Thymus (tissue), 11 donors: ENCODE data around the gene IGFBP7. TPM values are rescaled to one million over a fixed set of nuclear protein-coding genes. Genes with fewer than 3 reads are reported as not detected.

Source experiments
- DNase-seq, 9 donors: peaks; one replicate each; pipeline ENCODE4 v3.0.0-alpha.2; 2013; ENCODE audit warnings: low spot score in 9 of 9, low read depth in 6 of 9, missing footprints in 1 of 9
- H3K27ac ChIP-seq, 2 donors: one replicate each; pipeline ENCODE4 v1.5.1; 2013; ENCODE audit warnings: control low read depth in 1 of 2, low read depth in 1 of 2, low read length in 1 of 2, mild to moderate bottlenecking in 1 of 2, moderate library complexity in 1 of 2
- H3K27me3 ChIP-seq, 2 donors: one replicate each; pipeline ENCODE4 v1.5.1; 2013; ENCODE audit warnings: low read length in 1 of 2; ENCODE audit not compliant: control insufficient read depth in 2 of 2, insufficient read depth in 1 of 2
- H3K36me3 ChIP-seq, 2 donors: one replicate each; pipeline ENCODE4 v1.5.1; 2013; ENCODE audit warnings: low read length in 1 of 2, mild to moderate bottlenecking in 1 of 2, moderate library complexity in 1 of 2; ENCODE audit not compliant: control insufficient read depth in 2 of 2, insufficient read depth in 2 of 2
- H3K4me1 ChIP-seq, 2 donors: one replicate each; pipeline ENCODE4 v1.5.1; 2013; ENCODE audit warnings: low read length in 2 of 2; ENCODE audit not compliant: control insufficient read depth in 2 of 2, insufficient read depth in 2 of 2
- H3K4me3 ChIP-seq, 2 donors: one replicate each; pipeline ENCODE4 v1.5.1; 2013; ENCODE audit warnings: low read length in 2 of 2, control low read depth in 1 of 2, mild to moderate bottlenecking in 1 of 2
- H3K9me3 ChIP-seq, 2 donors: one replicate each; pipeline ENCODE4 v1.5.1; 2013; ENCODE audit warnings: low read length in 1 of 2, mild to moderate bottlenecking in 1 of 2; ENCODE audit not compliant: control insufficient read depth in 2 of 2, insufficient read depth in 1 of 2
- WGBS: extraction: QIAGEN DNeasy Blood & Tissue Kit; methylation state at CpG from one replicate; pipeline ENCODE4 v1.1.7; 2013; 5-methylcytosine and 5-hydroxymethylcytosine counted together
- polyA plus RNA-seq: library from polyadenylated mRNA; stranded (reverse); fragments of 200-250 nt; gene quantifications from one replicate; pipeline ENCODE4 v1.2.3, GENCODE V29; 2013
- total RNA-seq: library from RNA; stranded (reverse); fragments of 120-200 nt; gene quantifications from one replicate; pipeline ENCODE4 v1.2.4, GENCODE V29; 2013
- donor health status: healthy.

IGFBP7 gene
- total and polyA plus RNA-seq, 2 donors = 54.1 to 301 TPM

- no peaks in the 10 kb centered on the region for H3K27me3 ChIP-seq
- no peak overlapping the region for H3K27ac ChIP-seq
- no peaks in the 10 kb centered on the region for H3K36me3 ChIP-seq
- H3K4me3 ChIP-seq = no peak overlapping the region
- no peak for DNase-seq
- H3K9me3 ChIP-seq = no peaks in the 10 kb centered on the region
- peaks cover 0 to 3% of the 10 kb centered on the region in 2 donors for H3K4me1 ChIP-seq
- WGBS = 38% methylated on average over 4 of the region's 4 CpGs
Observed at GRCh38 chr4:57154191-57154590, 44.0 kb upstream of the IGFBP7 start.

- no peaks in the 10 kb centered on the region for H3K36me3 ChIP-seq
- H3K27me3 ChIP-seq = no peaks in the 10 kb centered on the region
- no peaks in the 10 kb centered on the region for H3K9me3 ChIP-seq
- over 99% methylated on average over 3 of the region's 3 CpGs for WGBS
- H3K27ac ChIP-seq = no peak overlapping the region
- H3K4me3 ChIP-seq = no peak overlapping the region
- H3K4me1 ChIP-seq = peaks cover 0 to 3% of the 10 kb centered on the region in 2 donors
- no peak for DNase-seq
Observed at GRCh38 chr4:57153207-57153606, 43.0 kb upstream of the IGFBP7 start.

- no peak for DNase-seq
- WGBS = 92% methylated on average over 8 of the region's 8 CpGs
- H3K4me1 ChIP-seq = peaks cover 0 to 3% of the 10 kb centered on the region in 2 donors
- no peaks in the 10 kb centered on the region for H3K27me3 ChIP-seq
- no peak overlapping the region for H3K4me3 ChIP-seq
- H3K36me3 ChIP-seq = no peaks in the 10 kb centered on the region
- H3K9me3 ChIP-seq = no peaks in the 10 kb centered on the region
- H3K27ac ChIP-seq = no peak overlapping the region
Observed at GRCh38 chr4:57151481-57151880, 41.3 kb upstream of the IGFBP7 start.

GRCh38 chr4:57149833-57150232 is 39.6 kb upstream of the IGFBP7 start:
- Histone ChIP-seq H3K27ac (no peak overlapping the region), H3K27me3 (no peaks in the 10 kb centered on the region), H3K9me3 (no peaks in the 10 kb centered on the region), H3K36me3 (no peaks in the 10 kb centered on the region), H3K4me3 (no peak overlapping the region), H3K4me1 (peaks cover 0 to 3% of the 10 kb centered on the region in 2 donors)
- no peak for DNase-seq
- 88% methylated on average over 2 of the region's 2 CpGs for WGBS

- H3K4me3 ChIP-seq = no peak overlapping the region
- 97% methylated on average over 1 of the region's 1 CpG for WGBS
- H3K36me3 ChIP-seq = no peaks in the 10 kb centered on the region
- H3K4me1 ChIP-seq = no peaks in the 10 kb centered on the region
- H3K27me3 ChIP-seq = no peaks in the 10 kb centered on the region
- H3K27ac ChIP-seq = no peak overlapping the region
- no peak for DNase-seq
- H3K9me3 ChIP-seq = no peaks in the 10 kb centered on the region
Observed at GRCh38 chr4:57148831-57149505, 38.8 kb upstream of the IGFBP7 start.

GRCh38 chr4:57148177-57148576 is 38.0 kb upstream of the IGFBP7 start:
- WGBS = 98% methylated on average over 1 of the region's 1 CpG
- no peaks in the 10 kb centered on the region for H3K4me1 ChIP-seq

GRCh38 chr4:57147335-57148060 is 37.3 kb upstream of the IGFBP7 start:
- Histone ChIP-seq H3K27ac (no peak overlapping the region), H3K4me1 (no peaks in the 10 kb centered on the region), H3K9me3 (no peaks in the 10 kb centered on the region), H3K36me3 (no peaks in the 10 kb centered on the region), H3K4me3 (no peak overlapping the region), H3K27me3 (no peaks in the 10 kb centered on the region)
- 95% methylated on average over 9 of the region's 9 CpGs for WGBS
- no peak for DNase-seq

More at GRCh38 chr4:57148177-57148576, 38.0 kb upstream of the IGFBP7 start:
- Histone ChIP-seq H3K27ac (no peak overlapping the region), H3K36me3 (no peaks in the 10 kb centered on the region), H3K9me3 (no peaks in the 10 kb centered on the region), H3K27me3 (no peaks in the 10 kb centered on the region), H3K4me3 (no peak overlapping the region)
- no peak for DNase-seq

- Histone ChIP-seq H3K27me3 (no peaks in the 10 kb centered on the region), H3K4me3 (no peak overlapping the region), H3K27ac (no peak overlapping the region), H3K9me3 (no peaks in the 10 kb centered on the region), H3K36me3 (no peaks in the 10 kb centered on the region), H3K4me1 (no peaks in the 10 kb centered on the region)
- DNase-seq = no peak
- WGBS = 96% methylated on average over 4 of the region's 4 CpGs
Observed at GRCh38 chr4:57146444-57146843, 36.3 kb upstream of the IGFBP7 start.

- H3K9me3 ChIP-seq = no peaks in the 10 kb centered on the region
- H3K36me3 ChIP-seq = no peaks in the 10 kb centered on the region
- no peak overlapping the region for H3K27ac ChIP-seq
- DNase-seq = no peak
- WGBS = 98% methylated on average over 2 of the region's 2 CpGs
- no peak overlapping the region for H3K4me3 ChIP-seq
- H3K27me3 ChIP-seq = no peaks in the 10 kb centered on the region
- H3K4me1 ChIP-seq = no peaks in the 10 kb centered on the region
Observed at GRCh38 chr4:57144466-57144865, 34.3 kb upstream of the IGFBP7 start.
